ENCODE measurements around the gene LMOD3.

DNA sequence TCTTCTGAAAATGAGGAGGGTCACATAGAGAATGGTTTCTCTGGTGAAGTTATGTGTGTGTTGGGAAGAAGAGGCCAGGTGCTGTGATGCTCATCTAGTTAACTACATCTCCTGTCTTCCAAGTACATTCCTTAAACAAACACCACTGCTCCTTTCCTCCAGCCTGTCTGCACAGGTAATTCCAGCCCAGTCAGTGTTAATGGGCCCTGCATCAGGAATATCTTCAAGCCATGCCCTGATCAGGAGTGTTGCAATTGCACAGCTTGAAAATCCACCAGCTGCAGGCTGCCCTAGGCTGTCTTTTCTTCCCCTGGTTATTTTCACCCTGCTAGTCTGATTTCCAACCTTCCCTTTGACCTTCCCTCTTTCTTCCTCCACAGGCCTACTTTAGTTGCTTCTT lies 41.9 kb upstream of the LMOD3 start:
- TF ChIP-seq, protein P1, sequence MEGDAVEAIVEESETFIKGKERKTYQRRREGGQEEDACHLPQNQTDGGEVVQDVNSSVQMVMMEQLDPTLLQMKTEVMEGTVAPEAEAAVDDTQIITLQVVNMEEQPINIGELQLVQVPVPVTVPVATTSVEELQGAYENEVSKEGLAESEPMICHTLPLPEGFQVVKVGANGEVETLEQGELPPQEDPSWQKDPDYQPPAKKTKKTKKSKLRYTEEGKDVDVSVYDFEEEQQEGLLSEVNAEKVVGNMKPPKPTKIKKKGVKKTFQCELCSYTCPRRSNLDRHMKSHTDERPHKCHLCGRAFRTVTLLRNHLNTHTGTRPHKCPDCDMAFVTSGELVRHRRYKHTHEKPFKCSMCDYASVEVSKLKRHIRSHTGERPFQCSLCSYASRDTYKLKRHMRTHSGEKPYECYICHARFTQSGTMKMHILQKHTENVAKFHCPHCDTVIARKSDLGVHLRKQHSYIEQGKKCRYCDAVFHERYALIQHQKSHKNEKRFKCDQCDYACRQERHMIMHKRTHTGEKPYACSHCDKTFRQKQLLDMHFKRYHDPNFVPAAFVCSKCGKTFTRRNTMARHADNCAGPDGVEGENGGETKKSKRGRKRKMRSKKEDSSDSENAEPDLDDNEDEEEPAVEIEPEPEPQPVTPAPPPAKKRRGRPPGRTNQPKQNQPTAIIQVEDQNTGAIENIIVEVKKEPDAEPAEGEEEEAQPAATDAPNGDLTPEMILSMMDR (conservative IDR thresholded peaks at IDR 0.05; ENCODE audit: low read depth, low read length) = no peak
- TF ChIP-seq POLR2A (IDR thresholded peaks at IDR 0.05; ENCODE audit: low read depth, low read length) = no peak
- TF ChIP-seq MXI1 (IDR thresholded peaks at IDR 0.05; ENCODE audit: borderline replicate concordance, low read depth, low read length) = no peak
- no peak for TF ChIP-seq SMC3 (IDR thresholded peaks at IDR 0.05; ENCODE audit: low read depth, low read length)
- TF ChIP-seq RCOR1 (IDR thresholded peaks at IDR 0.05; ENCODE audit: insufficient replicate concordance, low read length) = no peak
- TF ChIP-seq RAD21 (IDR thresholded peaks at IDR 0.05; ENCODE audit: low read length) = no peak
- no peak for TF ChIP-seq BHLHE40 (IDR thresholded peaks at IDR 0.05; ENCODE audit: low read depth, low read length)
